Brain microvascular endothelial cell (primary cell): ENCODE data around the gene ALDH3B1.
A peak's percentile ranks its signal among the peaks of the same experiment; 100 is the strongest.

Source experiments
- DNase-seq: peaks from one replicate; pipeline ENCODE4 v3.0.0-alpha.2; 2020
- H3K27ac ChIP-seq: fragments of 250-450 bp; sonication (Bioruptor Pico); 2 replicates; pipeline ENCODE4 v1.5.1; 2020; ENCODE audit warnings: mild to moderate bottlenecking, moderate library complexity
- H3K27me3 ChIP-seq: fragments of 250-450 bp; sonication (Bioruptor Pico); replicated peaks from 2 replicates; pipeline ENCODE4 v1.5.1; 2020; ENCODE audit warnings: mild to moderate bottlenecking
- H3K36me3 ChIP-seq: fragments of 250-450 bp; sonication (Bioruptor Pico); replicated peaks from 2 replicates; pipeline ENCODE4 v1.5.1; 2020; ENCODE audit warnings: mild to moderate bottlenecking
- H3K4me3 ChIP-seq: 2 replicates; pipeline ENCODE4 v1.5.1; 2011; ENCODE audit warnings: low read depth, mild to moderate bottlenecking, control low read depth, low read length, moderate library complexity
- CTCF ChIP-seq: IDR thresholded peaks from 2 replicates; pipeline ENCODE4 v1.5.1; 2011; ENCODE audit warnings: low read depth, mild to moderate bottlenecking, moderate library complexity, low read length, control low read depth, inconsistent platforms; ENCODE audit errors: missing control alignments
- in situ Hi-C: cut with HindIII; loops from 2 replicates; pipeline ENCODE4 v1.10.0; 2017; ENCODE audit warnings: low sequenced_read_pairs, low pct_ligation_motif_present

The ALDH3B1 gene

GRCh38 chr11:68018730-68019190 lies 8.6 kb downstream of the ALDH3B1 start:
- TF ChIP-seq CTCF = no peak
- in situ Hi-C loops = no loop called here
- H3K4me3 ChIP-seq = no peak overlapping the region

GRCh38 chr11:68019486-68019885 lies 9.4 kb downstream of the ALDH3B1 start:
- in situ Hi-C loops = no loop called here
- Histone ChIP-seq H3K27ac (no peak overlapping the region), H3K36me3 (no peaks in the 10 kb centered on the region), H3K27me3 (no peaks in the 10 kb centered on the region), H3K4me3 (no peak overlapping the region)
- no peak for TF ChIP-seq CTCF
- DNase-seq = no peak

More at GRCh38 chr11:68018730-68019190, 8.6 kb downstream of the ALDH3B1 start:
- Histone ChIP-seq H3K36me3 (no peaks in the 10 kb centered on the region), H3K27ac (no peak overlapping the region), H3K27me3 (no peaks in the 10 kb centered on the region)
- DNase-seq = no peak

GRCh38 chr11:68020575-68020974 lies 10.4 kb downstream of the ALDH3B1 start:
- in situ Hi-C loops = no loop called here
- peak; percentile 71 for TF ChIP-seq CTCF
- Histone ChIP-seq H3K27me3 (no peaks in the 10 kb centered on the region), H3K27ac (no peak overlapping the region), H3K4me3 (no peak overlapping the region), H3K36me3 (no peaks in the 10 kb centered on the region)
- DNase-seq = no peak

GRCh38 chr11:68021167-68021787 lies 11.2 kb downstream of the ALDH3B1 start:
- Histone ChIP-seq H3K27me3 (no peaks in the 10 kb centered on the region), H3K4me3 (no peak overlapping the region), H3K27ac (no peak overlapping the region), H3K36me3 (no peaks in the 10 kb centered on the region)
- TF ChIP-seq CTCF = peak; percentile 56
- in situ Hi-C loops = no loop called here
- no peak for DNase-seq

- Histone ChIP-seq H3K27me3 (no peaks in the 10 kb centered on the region), H3K4me3 (no peak overlapping the region), H3K27ac (no peak overlapping the region), H3K36me3 (no peaks in the 10 kb centered on the region)
- in situ Hi-C loops = no loop called here
- no peak for DNase-seq
- TF ChIP-seq CTCF = no peak
Observed at GRCh38 chr11:68022531-68022930, 12.4 kb downstream of the ALDH3B1 start.

GRCh38 chr11:68024508-68024907 lies 14.4 kb downstream of the ALDH3B1 start:
- Histone ChIP-seq H3K4me3 (no peak overlapping the region), H3K27me3 (no peaks in the 10 kb centered on the region), H3K36me3 (no peaks in the 10 kb centered on the region), H3K27ac (no peak overlapping the region)
- in situ Hi-C loops = no loop called here
- no peak for TF ChIP-seq CTCF
- no peak for DNase-seq
